ENCODE measurements around the gene IL1RN. TPM values are rescaled to one million over a fixed set of nuclear protein-coding genes. Genes with fewer than 3 reads are reported as not detected.

The IL1RN gene
- total RNA-seq, 1 donor = not detected

GRCh38 chr2:113171334-113172075 lies 44.1 kb downstream of the IL1RN start:
- Histone ChIP-seq H3K9me3 (ENCODE audit: low read depth, low read length) (no peaks in the 10 kb centered on the region), H2AFZ (ENCODE audit: low read length) (no peak overlapping the region), H3K36me3 (ENCODE audit: insufficient read depth, low read length) (no peaks in the 10 kb centered on the region), H3K4me2 (ENCODE audit: insufficient read depth, low read length) (no peak overlapping the region), H3K4me3 (ENCODE audit: insufficient read depth, low read length) (no peak overlapping the region), H3K79me2 (ENCODE audit: insufficient read depth, low read length) (no peaks in the 10 kb centered on the region), H3K4me1 (ENCODE audit: insufficient read depth, low read length) (no peaks in the 10 kb centered on the region), H3K27me3 (ENCODE audit: insufficient read depth, low read length) (no peaks in the 10 kb centered on the region), H4K20me1 (ENCODE audit: insufficient read depth, low read length) (no peaks in the 10 kb centered on the region), H3K27ac (ENCODE audit: low read depth, low read length) (no peak overlapping the region)
- TF ChIP-seq CTCF (IDR thresholded peaks at IDR 0.05; ENCODE audit: extremely low read depth, low read depth, low read length) = no peak
- DNase-seq (ENCODE audit: insufficient read length, low spot score, missing footprints) = no peak

DNA sequence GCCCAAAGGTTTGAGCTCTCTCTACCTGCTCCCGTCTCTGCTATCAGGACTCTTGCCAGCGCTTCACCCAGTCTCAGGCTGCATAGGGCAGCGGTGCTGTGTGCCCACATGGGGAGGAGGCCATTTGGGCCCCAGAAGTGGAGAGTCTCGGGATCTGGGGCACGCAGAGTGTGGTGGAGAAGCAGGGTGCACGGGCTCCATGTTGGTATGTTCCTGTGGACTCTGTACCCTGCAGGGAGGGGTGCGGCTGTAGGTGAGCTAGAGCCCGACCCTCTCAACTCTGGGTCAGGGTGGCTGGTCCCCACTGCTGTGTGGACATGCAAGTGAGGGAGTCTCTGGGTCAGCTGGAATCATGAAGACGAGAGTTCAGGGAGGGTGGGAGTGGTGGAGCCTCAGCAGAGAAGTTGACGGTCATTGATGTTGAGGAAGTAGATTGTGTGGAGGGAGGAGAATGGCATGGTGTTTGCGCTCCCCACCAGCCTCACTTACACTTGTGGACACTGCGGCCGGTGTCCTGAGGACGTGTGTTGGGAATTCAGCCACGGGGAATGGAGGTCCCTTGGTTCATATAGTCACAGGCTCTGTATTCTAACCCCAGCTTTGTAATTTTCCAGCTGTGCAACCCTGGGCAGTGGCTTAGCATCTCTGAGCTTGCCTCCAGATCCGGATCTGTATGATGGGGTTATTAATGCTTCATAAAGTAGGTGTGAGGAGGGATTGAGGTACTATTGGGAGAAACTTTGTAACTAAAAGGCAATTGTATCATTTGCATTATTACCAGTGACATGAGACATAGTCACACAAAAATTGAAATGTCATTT lies 45.5 kb downstream of the IL1RN start:
- Histone ChIP-seq H3K4me2 (ENCODE audit: insufficient read depth, low read length) (no peak overlapping the region), H3K4me3 (ENCODE audit: insufficient read depth, low read length) (no peak overlapping the region), H3K79me2 (ENCODE audit: insufficient read depth, low read length) (no peaks in the 10 kb centered on the region), H3K27ac (ENCODE audit: low read depth, low read length) (no peak overlapping the region), H3K4me1 (ENCODE audit: insufficient read depth, low read length) (no peaks in the 10 kb centered on the region), H3K27me3 (ENCODE audit: insufficient read depth, low read length) (no peaks in the 10 kb centered on the region), H3K36me3 (ENCODE audit: insufficient read depth, low read length) (no peaks in the 10 kb centered on the region), H4K20me1 (ENCODE audit: insufficient read depth, low read length) (no peaks in the 10 kb centered on the region), H3K9me3 (ENCODE audit: low read depth, low read length) (no peaks in the 10 kb centered on the region), H2AFZ (ENCODE audit: low read length) (no peak overlapping the region)
- no peak for TF ChIP-seq CTCF (IDR thresholded peaks at IDR 0.05; ENCODE audit: extremely low read depth, low read depth, low read length)
- no peak for DNase-seq (ENCODE audit: insufficient read length, low spot score, missing footprints)

GRCh38 chr2:113173542-113174375 lies 46.4 kb downstream of the IL1RN start, which contains the start of gene PSD4:
Gene PSD4, plus strand, starts transcription at chr2:113173971. Its CDS starts 8,486 bp downstream, at chr2:113182457.
- Histone ChIP-seq H3K79me2 (ENCODE audit: insufficient read depth, low read length) (no peaks in the 10 kb centered on the region), H3K36me3 (ENCODE audit: insufficient read depth, low read length) (no peaks in the 10 kb centered on the region), H3K9me3 (ENCODE audit: low read depth, low read length) (no peaks in the 10 kb centered on the region), H3K27me3 (ENCODE audit: insufficient read depth, low read length) (no peaks in the 10 kb centered on the region), H2AFZ (ENCODE audit: low read length) (no peak within 1 kb of the TSS), H4K20me1 (ENCODE audit: insufficient read depth, low read length) (no peaks in the 10 kb centered on the region), H3K4me3 (ENCODE audit: insufficient read depth, low read length) (no peak within 1 kb of the TSS), H3K4me2 (ENCODE audit: insufficient read depth, low read length) (no peak within 1 kb of the TSS), H3K4me1 (ENCODE audit: insufficient read depth, low read length) (no peaks in the 10 kb centered on the region), H3K27ac (ENCODE audit: low read depth, low read length) (no peak within 1 kb of the TSS)
- no peak for TF ChIP-seq CTCF (IDR thresholded peaks at IDR 0.05; ENCODE audit: extremely low read depth, low read depth, low read length)
- no peak for DNase-seq (ENCODE audit: insufficient read length, low spot score, missing footprints)
